Stimulated activated effector memory CD8-positive, alpha-beta T cell treated with anti-CD3 and anti-CD28 coated beads, Interleukin-12 subunit alpha, Interleukin-12 subunit beta, amount 100 ng/mL, for 72 hours (primary cell): ENCODE data around the gene IGHMBP2.

Experiments used
- ATAC-seq: fragments of 150-1000 bp; cut with Tn5 transposase; 2 replicates; pipeline ENCODE4 v1.10.0; 2021
- DNase-seq, 2 donors: peaks; one replicate each; pipeline ENCODE4 v3.0.0; 2021 to 2022; ENCODE audit warnings: low spot score in 2 of 2
- H3K27ac Mint-ChIP-seq: one replicate; pipeline ENCODE4 v1.8.0; 2022; ENCODE audit warnings: mild to moderate bottlenecking, mixed read lengths
- H3K36me3 Mint-ChIP-seq: one replicate; pipeline ENCODE4 v1.8.0; 2022; ENCODE audit warnings: mild to moderate bottlenecking, mixed read lengths
- H3K4me1 Mint-ChIP-seq: one replicate; pipeline ENCODE4 v1.8.0; 2022; ENCODE audit warnings: mixed read lengths
- H3K4me3 Mint-ChIP-seq: one replicate; pipeline ENCODE4 v1.8.0; 2022; ENCODE audit warnings: mild to moderate bottlenecking, mixed read lengths
- H3K9me3 Mint-ChIP-seq: one replicate; pipeline ENCODE4 v1.8.0; 2022; ENCODE audit warnings: mixed read lengths

The IGHMBP2 gene

DNA sequence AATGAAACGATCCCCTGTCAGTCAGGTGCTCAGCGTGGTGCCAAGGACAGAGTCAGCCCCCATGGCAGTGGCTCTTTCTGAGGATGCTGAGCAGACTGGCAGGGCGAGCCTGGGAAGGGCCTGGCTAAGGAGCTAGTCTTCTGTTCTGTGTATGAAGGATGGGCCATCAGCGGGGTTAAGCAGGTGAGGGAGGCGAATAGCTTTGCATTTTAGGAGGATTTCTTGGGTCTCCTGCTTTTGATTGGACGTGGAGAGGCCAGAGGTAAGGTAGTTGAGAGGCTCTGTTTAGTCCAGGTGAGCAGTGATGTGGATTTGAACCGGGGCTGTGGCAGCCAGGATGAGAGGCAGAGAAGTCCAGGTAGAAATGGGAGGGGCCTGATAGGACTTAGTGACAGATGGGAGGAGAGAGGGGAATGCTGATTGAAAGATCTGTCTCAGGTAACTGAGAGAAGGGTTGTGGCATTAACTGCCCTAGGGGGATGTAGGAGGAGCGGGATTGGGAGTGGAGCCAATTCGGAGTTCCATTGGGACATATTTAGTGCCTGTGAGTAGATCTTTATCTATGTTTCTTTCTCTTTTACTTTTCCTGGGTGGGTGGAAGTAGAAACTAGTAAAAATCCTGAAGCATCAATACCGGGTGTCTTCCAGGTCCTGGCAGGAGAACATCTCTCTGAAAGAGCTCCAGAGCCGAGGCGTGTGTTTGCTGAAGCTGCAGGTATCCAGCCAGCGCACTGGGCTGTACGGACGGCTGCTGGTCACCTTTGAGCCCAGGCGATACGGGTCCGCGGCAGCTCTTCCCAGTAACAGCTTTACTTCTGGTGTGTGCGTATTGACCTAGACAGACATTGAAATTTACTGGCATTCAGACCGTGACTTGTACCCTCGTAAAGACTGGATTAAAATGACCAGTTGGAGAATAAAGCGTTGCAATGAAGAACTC lies 2.0 kb downstream of the IGHMBP2 start:
- ATAC-seq (no peak), DNase-seq (no peak)
- peaks cover 49% of the 10 kb centered on the region for H3K4me1 Mint-ChIP-seq
- peaks cover 48% of the 10 kb centered on the region for H3K36me3 Mint-ChIP-seq
- peak overlapping the region; percentile 7 for H3K27ac Mint-ChIP-seq
- H3K4me3 Mint-ChIP-seq: peak overlapping the region; percentile 98
- H3K9me3 Mint-ChIP-seq: no peaks in the 10 kb centered on the region

DNA sequence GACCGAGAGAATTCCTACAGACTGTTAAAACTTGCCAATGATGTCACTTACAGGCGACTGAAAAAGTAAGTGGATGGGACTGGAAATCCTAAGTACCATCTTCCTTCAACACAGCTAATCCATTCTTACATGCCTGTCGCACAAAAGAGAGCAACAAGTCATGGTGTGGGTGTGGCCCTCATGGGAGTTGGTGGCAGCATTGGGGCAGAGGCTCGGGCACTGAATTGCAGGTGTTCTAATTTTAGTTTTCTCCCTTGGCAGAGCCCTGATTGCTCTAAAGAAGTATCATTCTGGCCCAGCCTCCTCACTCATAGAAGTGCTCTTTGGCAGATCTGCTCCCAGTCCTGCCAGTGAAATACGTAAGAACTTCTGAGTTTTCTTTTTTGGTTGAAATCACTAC lies 4.6 kb downstream of the IGHMBP2 start:
- Mint-ChIP-seq H3K36me3 (peaks cover 71% of the 10 kb centered on the region), H3K4me3 (no peak overlapping the region), H3K4me1 (peaks cover 25% of the 10 kb centered on the region), H3K27ac (no peak overlapping the region), H3K9me3 (no peaks in the 10 kb centered on the region)
- ATAC-seq: no peak
- no peak for DNase-seq

DNA sequence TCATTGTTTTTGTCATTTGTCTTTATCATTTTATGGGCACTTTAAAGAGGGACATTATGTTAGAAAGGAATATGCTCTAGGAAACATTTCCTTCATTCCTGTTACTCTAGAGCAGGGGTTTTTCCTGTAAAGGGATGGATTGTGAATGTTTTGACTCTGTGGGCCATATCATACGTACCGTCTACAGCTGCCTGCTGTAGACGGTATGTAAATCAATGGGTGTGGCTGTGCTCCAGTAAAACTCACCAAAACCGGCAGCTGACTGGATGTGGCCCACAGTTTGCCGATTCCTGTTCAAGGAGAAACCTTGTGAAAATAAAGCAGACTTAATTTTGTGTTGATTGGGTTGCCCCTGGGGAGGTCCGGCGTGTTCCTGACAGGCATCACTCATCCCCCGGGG lies 7.3 kb downstream of the IGHMBP2 start:
- Mint-ChIP-seq H3K9me3 (no peaks in the 10 kb centered on the region), H3K4me1 (peaks cover under 1% of the 10 kb centered on the region), H3K27ac (no peak overlapping the region), H3K36me3 (peaks cover 89% of the 10 kb centered on the region), H3K4me3 (no peak overlapping the region)
- ATAC-seq (no peak), DNase-seq (no peak)

DNA sequence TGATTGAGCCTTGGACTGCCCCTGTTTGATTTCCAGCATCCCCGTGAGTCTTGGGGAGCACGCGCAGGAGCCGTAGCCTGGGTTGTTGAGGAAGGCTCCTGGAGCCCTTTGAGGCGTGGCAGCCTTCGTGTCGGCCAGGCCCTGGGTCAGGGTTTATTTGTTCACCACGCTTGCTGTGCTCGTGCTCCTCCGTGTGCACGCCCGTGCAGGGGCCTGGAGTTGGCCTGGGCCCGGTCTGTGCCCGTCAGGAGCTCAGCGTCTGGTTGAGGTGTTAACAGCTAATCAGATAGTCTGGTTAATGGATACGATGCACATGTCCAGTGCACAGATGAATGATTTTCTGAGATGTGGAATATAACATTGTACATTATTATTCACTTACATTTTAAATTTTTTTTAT lies 8.0 kb downstream of the IGHMBP2 start:
- ATAC-seq (no peak), DNase-seq (no peak)
- Mint-ChIP-seq H3K36me3 (peaks cover 96% of the 10 kb centered on the region), H3K4me3 (no peak overlapping the region), H3K27ac (no peak overlapping the region), H3K9me3 (no peaks in the 10 kb centered on the region), H3K4me1 (no peaks in the 10 kb centered on the region)

DNA sequence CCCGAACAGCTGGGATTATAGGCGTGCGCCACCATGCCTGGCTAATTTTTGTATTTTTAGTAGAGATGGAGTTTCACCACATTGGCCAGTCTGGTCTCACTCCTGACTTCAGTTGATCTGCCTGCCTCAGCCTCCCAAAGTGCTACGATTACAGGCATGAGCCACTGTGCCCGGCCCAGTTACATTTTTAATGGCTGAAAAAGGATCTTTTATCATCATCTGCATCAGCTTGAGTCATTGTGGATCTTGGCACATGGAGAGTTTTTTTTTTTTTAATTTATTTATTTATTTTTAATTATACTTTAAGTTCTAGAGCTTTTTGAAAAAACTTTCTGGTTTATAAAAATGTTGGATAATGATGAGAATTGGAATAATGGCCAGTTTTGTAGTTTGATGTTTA lies 8.6 kb downstream of the IGHMBP2 start:
- ATAC-seq: no peak
- peaks cover 100% of the 10 kb centered on the region for H3K36me3 Mint-ChIP-seq
- no peak for DNase-seq
- H3K27ac Mint-ChIP-seq: no peak overlapping the region
- no peaks in the 10 kb centered on the region for H3K9me3 Mint-ChIP-seq
- H3K4me1 Mint-ChIP-seq: no peaks in the 10 kb centered on the region
- no peak overlapping the region for H3K4me3 Mint-ChIP-seq

DNA sequence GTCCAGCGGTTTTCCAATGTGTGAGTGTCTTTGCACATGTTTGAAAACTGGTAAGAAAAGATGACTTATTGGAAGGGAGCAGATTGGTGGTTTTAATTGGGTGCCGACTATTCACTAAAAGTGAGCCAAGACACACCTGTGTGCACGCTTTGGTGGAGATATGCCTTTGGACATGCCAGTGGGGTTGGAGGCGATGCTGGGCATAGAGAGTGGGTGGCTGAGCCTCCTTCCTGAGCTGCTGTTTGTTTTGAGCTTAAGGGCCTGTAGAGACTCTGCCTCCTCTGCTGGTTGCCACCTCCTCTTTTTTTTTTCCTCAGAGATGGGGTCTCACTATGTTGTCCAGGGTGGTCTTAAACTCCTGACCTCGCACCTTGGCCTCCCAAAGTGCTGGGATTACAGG lies 9.5 kb downstream of the IGHMBP2 start:
- DNase-seq (no peak), ATAC-seq (no peak)
- H3K9me3 Mint-ChIP-seq: no peaks in the 10 kb centered on the region
- H3K27ac Mint-ChIP-seq: no peak overlapping the region
- H3K4me1 Mint-ChIP-seq: no peaks in the 10 kb centered on the region
- H3K4me3 Mint-ChIP-seq: no peak overlapping the region
- H3K36me3 Mint-ChIP-seq: peaks cover 100% of the 10 kb centered on the region

DNA sequence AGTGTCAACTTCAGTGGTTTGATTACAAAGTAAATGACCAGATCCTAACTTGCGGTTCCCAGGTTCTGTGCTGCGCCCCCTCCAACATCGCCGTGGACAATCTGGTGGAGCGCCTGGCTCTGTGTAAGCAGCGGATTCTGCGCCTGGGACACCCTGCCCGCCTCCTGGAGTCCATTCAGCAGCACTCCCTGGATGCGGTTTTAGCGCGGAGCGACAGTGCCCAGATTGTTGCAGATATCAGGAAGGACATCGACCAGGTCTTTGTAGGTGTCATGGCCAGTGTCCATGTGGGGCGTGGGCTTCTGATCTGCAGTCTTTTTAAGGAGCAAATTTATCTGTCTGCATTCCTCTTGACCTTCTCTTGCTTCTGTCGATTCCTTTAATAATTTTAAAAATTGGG lies 11.1 kb downstream of the IGHMBP2 start:
- DNase-seq (no peak), ATAC-seq (no peak)
- Mint-ChIP-seq H3K4me1 (no peaks in the 10 kb centered on the region), H3K4me3 (no peak overlapping the region), H3K27ac (no peak overlapping the region), H3K36me3 (peaks cover 100% of the 10 kb centered on the region), H3K9me3 (no peaks in the 10 kb centered on the region)

DNA sequence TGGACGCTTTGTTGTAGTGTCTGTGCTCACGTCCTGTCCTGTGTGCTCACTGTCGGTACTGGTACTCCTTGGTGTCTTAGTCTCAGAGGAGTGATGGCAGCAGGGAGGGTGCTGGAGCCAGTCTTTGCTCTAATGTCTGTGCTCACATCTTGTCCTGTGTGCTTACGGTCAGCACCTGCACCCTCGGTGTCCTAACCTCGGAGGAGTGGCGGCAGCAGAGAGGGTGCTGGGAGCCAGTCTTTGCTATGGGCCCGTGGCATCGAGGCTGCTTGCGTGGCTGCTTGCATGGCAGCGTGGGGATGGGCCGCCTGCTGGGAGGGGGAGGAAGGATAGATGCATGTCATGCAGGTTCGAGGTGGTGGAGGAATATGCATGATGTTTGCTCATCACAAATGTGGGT lies 12.7 kb downstream of the IGHMBP2 start:
- no peak overlapping the region for H3K27ac Mint-ChIP-seq
- no peak overlapping the region for H3K4me3 Mint-ChIP-seq
- ATAC-seq (no peak), DNase-seq (no peak)
- peaks cover 100% of the 10 kb centered on the region for H3K36me3 Mint-ChIP-seq
- H3K9me3 Mint-ChIP-seq: no peaks in the 10 kb centered on the region
- no peaks in the 10 kb centered on the region for H3K4me1 Mint-ChIP-seq

DNA sequence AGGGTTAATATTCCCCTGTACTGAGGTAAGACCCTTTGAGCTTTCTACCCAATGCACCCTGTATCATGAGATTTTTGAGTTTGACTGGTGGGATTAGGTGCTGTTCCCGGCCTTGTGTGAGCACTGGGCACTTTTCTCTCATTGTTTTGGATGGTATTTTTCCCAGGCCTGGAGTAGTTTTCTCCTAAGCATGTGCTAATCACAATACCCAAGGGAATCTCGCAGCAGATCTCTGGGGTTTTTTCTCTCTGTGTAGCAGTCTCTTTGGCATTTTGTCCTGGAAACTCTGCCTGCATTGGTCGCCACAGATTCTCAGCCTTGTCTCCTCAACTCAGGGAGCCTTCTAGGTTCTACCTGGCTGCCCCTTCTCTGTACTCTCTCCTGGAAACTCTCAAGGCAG lies 19.9 kb downstream of the IGHMBP2 start:
- Mint-ChIP-seq H3K4me1 (no peaks in the 10 kb centered on the region), H3K4me3 (no peak overlapping the region), H3K9me3 (peaks cover 7% of the 10 kb centered on the region), H3K27ac (no peak overlapping the region), H3K36me3 (peaks cover 100% of the 10 kb centered on the region)
- no peak for ATAC-seq
- no peak for DNase-seq

DNA sequence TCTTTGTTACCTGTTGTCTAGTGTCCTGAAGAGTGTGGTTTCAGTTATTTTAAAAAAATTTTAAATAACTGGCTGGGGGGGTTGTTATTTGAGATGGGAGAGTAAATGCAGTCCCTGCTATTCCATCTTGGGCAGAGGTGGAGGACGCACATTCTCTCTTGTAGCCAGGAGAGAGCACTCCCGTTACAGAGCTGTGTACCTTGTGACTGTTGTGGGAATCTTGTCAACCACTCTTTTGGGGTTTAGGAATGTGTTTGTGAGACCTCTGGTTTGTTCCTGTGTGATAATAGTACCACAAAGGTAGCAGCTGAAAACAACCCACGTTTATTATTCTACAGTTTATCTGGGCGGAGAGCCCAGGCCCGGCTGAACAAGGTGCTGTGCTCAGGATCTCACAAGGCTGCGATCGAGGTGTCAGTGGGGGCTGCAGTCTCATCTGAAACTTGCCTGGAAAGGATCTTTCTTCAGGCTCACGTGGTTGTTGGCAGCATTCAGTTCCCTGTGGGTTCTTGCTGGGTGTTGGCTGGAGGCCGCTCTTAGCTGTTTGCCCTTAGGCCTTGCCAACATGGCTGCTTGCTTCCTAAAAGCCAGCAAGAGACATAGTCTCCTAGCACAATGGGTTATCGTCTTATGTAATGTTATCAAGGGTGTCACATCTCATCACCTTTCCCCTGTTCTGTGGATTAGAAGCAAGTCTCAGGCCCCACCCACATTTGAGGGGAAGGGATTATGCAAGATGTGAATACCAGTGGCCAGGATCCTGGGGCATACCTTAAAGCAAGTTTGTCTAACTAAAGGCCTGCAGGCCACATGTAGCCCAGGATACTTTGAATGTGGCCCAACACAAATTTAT lies 20.6 kb downstream of the IGHMBP2 start:
- Mint-ChIP-seq H3K27ac (no peak overlapping the region), H3K4me1 (no peaks in the 10 kb centered on the region), H3K36me3 (peaks cover 98% of the 10 kb centered on the region), H3K9me3 (peaks cover 7% of the 10 kb centered on the region), H3K4me3 (no peak overlapping the region)
- DNase-seq: no peak
- no peak for ATAC-seq

DNA sequence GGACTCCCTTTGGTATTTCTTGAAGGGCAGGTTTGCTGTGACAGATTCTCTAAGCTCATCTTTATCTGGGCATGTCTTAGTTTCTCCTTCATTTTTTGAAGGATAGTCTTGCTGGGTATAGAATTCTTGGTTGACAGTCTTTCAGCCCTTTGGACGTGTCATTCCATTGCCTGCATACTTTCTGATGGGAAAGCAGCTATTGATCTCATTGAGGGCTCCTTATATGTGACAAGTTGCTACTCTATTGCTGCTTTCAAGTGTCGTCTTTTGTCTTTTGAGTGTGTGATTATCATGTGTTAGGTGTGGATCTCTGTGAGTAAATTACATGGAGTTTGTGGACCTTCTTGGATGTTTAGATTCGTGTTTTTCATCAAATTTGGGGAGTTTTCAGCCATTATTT lies 21.9 kb downstream of the IGHMBP2 start:
- no peak overlapping the region for H3K4me3 Mint-ChIP-seq
- H3K9me3 Mint-ChIP-seq: peaks cover 7% of the 10 kb centered on the region
- no peak for DNase-seq
- H3K36me3 Mint-ChIP-seq: peaks cover 97% of the 10 kb centered on the region
- no peak overlapping the region for H3K27ac Mint-ChIP-seq
- H3K4me1 Mint-ChIP-seq: no peaks in the 10 kb centered on the region
- ATAC-seq: no peak

DNA sequence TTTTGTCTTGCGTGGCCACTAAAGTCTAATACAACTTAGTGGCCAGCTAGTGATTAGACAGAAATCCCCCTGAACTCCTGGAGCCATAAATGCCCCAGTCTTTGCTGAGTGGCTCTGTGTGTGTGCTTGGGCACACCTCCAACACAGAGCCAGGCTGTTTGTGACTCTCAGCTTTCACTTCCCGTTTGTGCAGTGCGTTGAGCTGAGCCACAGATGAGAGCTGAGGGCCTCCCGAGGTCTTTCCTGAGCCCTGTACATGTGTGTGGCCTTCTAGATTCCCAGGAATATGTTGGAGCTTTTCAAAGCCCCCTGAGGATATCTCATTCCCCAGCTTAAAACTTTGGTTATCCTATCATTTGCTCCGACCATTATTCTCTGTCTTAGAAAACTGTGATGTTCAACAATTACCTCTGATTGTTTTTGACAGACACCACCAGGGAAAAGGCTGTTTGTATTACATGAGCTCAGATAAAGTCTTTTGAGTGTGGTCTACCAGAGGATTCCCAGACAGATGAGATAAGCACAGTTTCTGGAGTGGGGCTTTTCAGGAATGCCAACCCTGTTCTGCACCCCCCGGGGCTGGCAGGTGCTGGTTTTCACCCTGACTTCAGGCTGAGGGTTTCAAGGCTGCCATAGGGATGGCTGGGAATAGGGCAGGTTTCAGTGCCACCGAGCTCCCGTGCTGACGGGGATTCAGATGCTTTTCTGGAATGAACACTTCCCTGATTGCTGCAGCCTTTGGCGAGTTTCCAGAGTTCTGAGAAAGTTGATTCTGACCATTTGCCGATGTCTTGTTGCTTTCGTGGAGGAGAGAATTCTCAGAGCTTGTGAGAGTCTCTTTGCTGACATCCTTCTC lies 23.8 kb downstream of the IGHMBP2 start:
- Mint-ChIP-seq H3K36me3 (peaks cover 85% of the 10 kb centered on the region), H3K27ac (no peak overlapping the region)

DNA sequence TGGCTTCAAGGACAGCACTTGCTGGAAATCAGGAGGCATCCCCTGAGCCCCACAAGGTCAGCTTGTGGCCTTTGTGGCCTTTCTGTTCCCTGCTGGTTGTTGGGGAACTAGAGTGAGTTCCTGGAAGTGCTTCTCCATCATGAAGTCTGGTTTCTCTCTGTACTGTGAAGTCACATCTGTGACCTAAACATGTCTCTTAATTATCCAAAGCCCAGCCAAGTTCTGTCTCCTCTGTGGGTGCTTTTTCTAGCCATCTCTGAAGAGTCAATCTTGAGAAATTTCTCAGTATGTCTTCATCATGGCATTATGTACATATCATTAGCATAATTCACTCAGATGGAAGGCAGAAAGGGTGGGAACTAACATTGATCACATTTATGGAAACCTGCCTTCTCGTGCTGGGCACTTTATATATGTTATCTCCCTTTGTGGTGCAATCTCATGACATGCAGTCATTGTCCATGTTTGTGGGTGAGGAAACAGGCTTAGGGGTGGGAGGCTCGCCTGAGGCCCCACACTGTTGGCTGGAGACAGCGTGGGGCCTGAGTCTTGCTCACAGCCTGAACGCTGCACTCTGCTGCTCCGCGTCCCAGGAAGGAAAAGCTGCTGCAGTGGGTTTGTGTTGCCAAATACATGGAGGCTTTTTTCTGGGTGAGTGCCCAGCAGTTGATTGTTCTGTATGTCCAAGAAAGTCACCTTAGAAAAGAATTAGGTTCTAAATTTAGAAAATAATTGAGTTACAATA lies 24.6 kb downstream of the IGHMBP2 start:
- Mint-ChIP-seq H3K27ac (no peak overlapping the region), H3K9me3 (peaks cover 7% of the 10 kb centered on the region), H3K4me3 (no peak overlapping the region), H3K4me1 (no peaks in the 10 kb centered on the region), H3K36me3 (peaks cover 77% of the 10 kb centered on the region)
- no peak for ATAC-seq
- no peak for DNase-seq

More for the DNA sequence above, 23.8 kb downstream of the IGHMBP2 start:
- DNase-seq (no peak), ATAC-seq (no peak)
- H3K4me1 Mint-ChIP-seq: no peaks in the 10 kb centered on the region
- H3K4me3 Mint-ChIP-seq: no peak overlapping the region
- H3K9me3 Mint-ChIP-seq: peaks cover 7% of the 10 kb centered on the region

DNA sequence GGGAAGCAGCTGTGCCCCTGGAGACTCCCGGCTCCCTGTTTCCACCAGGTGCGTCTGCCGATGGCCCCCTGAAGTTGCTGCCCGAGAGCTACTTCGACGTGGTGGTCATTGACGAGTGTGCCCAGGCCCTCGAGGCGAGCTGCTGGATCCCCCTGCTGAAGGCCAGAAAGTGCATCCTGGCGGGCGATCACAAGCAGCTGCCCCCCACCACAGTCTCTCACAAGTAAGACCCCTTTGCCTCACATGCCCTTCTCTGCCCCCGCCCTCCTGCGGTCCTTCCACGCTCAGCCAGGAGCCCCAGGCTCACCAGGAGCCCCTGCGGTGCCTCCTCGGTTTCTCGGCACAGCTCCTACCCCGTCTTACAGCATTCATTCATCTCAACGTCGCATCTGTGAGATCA lies 25.4 kb downstream of the IGHMBP2 start:
- H3K36me3 Mint-ChIP-seq: peaks cover 69% of the 10 kb centered on the region
- DNase-seq (no peak), ATAC-seq (no peak)
- no peak overlapping the region for H3K27ac Mint-ChIP-seq
- no peak overlapping the region for H3K4me3 Mint-ChIP-seq
- no peaks in the 10 kb centered on the region for H3K4me1 Mint-ChIP-seq
- H3K9me3 Mint-ChIP-seq: peaks cover 7% of the 10 kb centered on the region
